Measurements from ENCODE around the gene ACSL3.
A peak's percentile ranks its signal among the peaks of the same experiment; 100 is the strongest.
"Not testable (repeated sequence)": the region's sequence is repeated elsewhere in the genome, so short reads cannot be mapped to it uniquely, and the experiment has no call there.

ACSL3 gene

DNA sequence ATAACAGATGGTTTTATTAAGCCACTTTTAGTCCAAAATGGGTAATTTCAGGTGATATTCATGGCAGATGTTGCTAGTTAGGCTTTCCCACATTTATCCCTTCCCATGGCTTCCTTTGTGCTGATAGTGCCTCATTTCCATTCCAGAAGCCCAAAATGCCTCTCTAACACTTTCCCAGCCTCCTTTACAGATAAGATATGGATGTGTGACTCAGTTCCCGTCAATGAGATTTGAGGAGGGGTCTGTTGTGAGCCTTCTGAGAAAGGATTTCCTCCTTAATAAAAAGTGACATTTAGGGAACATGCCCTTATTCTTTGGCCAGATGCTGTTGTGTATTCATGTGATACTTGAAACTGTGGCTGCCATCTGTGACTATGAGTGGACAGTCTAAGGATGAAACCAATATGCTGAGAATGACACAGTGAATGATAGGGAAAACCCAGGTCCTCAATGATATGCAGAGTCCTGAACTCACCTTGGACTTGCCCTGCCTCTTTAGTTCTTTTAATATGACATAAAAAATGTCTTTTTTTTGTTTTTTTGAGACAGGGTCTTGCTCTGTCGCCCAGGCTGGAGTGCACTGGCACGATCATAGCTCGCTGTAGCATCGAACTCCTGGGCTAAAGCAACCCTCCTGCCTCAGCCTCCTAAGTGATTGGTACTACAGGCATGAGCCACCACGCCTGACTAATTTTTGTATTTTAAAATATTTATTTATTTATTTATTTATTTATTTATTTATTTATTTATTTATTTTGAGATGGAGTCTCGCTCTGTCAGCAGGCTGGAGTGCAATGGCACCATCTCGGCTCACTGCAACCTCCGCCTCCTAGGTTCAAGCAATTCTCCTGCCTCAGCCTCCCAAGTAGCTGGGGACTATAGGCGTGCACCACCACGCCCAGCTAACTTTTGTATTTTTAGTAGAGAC lies 5.8 kb upstream of the ACSL3 start:
- DNase-seq (no peak), ATAC-seq (no peak)

DNA sequence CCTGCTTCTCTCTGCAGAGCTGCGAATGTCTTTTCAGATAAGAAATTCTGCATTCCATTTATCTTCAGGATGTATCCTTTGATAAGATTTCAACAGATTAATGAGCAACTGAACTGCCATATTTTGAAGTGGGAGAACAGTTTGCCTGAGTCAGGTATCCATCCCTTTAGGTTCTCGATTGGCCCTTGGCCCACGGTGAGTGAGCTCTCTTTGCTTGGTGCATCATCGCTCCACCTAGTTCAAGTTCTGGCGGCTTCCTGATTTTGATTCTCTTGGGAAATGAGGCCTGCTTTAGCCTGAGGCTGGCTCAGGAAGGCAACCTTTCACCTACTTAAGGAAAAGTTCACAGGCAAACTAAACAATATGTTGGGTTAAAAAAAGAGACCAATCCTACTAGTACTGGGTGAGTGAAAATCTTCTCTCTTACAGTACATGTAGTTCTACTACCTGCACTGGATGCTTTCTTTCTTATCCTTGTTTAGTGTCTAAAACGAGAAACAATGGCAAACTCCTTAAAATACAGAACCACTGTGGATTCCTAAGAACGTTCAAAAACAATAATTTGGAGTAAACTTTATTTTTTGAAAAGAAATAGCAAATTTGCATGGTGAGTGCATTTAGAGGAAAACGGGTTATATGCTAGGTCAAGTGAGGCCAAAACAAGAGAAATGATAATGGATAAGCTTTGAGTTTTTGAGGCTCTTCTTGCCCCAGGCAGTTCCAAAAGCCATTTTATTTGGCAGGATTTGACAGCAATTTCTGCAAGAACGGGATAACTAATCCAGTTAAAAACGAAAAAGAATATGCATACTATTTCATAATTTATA lies 837 bp upstream of the ACSL3 start:
- ATAC-seq (no peak), DNase-seq (no peak)

DNA sequence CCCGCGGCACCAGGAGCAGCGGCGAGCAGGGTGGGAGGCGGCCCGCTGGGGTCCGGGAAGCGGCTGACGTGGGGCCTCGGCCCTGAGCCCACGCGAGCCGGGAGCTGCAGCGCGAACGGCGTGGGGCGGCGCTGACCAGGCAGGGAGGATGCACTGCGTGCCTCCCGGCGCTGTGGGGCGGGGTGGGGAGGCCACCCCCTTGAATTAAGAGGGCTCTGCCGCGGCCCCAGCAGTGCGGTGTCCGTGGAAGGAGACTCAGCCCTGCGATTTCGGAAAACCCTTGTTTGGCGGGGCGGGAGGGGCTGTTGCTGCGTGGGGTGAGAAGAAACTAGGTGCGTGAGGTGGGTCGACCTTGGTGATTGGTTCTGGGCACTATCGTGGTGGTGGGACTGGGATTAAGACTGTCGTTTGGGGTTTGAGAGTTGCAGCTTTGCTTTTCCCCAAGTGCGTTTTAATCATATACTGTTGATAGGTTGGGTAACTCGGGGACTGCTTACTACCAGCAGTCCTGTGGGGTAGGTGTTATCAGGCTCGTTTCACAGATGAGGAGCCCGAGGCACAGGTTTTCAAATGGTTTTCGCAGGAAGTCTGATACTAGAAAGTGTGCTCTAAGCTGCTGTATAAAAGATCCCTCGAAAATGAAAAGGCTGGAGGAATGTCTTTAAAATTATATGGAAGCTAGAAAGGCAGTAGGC lies 722 bp downstream of the ACSL3 start:
- peak; percentile 45 for DNase-seq
- peak; percentile 25 for ATAC-seq

DNA sequence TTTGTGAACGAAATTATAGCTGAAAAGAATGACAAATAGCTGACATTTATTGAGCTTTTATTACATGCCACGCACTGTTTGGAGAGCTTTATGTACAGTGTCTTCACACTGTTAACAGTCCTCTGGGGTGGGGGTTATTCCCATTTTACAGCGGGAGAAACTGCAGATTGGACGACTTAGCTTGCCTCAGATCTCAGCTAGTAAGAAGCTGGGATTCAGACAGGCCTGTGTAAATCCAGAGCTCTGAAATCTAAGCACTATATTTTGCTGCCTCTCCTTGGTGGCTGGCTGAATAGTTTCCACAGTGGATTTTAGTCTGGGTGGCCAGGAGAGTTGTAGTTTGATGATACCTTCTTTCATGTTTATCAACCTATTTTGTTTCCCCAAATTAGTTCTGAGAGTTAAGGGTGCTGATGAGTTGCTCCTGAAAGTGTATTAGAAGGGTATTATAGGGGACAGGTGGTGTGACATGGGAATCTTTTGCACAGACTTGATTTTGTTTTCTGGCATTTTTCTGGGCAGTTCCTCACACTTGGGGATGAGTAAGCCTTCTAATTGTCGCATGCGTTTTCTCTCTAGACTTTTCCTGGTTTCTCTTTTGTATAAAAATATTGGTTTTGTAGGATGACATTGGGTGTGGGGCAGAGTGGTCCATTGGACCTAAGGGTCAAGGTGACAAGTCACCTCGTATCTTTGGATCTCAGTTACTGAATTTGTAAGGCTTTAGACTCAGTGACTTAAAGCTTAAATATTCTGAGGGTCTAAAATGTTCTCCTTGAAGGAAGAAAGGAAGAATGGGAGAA lies 1.5 kb downstream of the ACSL3 start:
- DNase-seq, result no peak

DNA sequence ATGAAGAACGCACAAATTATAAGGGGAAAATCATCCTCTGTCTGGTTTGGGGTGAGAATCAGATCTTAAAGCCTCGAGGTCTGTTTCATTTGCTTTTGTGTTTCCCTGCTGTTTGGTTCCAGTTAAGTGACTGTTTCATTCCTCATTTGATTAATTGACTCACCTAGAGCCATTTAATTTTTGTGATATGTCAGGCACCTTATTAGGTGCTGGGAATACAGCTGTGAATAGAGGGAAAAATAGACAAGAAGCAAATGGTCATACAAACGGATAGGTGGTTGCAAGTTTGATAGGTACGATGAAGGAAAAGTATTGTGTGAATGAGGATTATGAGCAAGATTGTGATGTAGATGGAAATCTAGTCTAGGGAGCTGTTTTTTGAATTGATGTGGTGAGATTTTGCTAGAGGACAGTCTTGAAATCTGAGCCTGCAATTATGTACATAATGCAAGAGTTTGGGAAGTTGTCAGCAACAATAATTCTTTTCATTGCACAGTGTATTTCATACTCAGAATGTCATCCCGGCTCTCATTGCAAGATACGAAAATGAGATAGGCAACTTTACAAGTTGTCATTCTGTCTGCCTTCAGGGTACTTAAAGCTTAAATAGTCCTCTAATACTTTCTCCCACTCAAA lies 2.2 kb downstream of the ACSL3 start:
- no peak for DNase-seq
- no peak for ATAC-seq

More for the DNA sequence above, 1.5 kb downstream of the ACSL3 start:
- ATAC-seq, result no peak

DNA sequence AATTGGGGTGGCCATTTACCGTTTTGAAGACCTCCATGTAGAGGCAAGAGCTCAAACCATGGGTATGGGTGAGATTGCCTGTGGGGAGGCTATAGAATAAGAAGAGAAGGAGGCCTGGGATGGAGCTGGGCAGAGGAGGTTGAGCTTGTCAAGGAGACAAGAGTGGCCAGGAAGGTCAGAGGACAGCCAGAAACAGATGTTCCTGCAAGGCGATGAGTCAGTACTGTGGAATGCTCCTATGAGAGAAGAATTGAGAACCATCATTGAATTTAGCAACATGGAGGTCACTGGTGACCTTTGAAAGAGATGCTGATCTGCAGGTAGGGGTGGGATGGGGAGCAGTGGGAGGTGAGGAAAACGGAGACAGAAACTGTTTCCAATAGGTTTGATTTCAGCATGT lies 3.5 kb downstream of the ACSL3 start:
- DNase-seq (no peak), ATAC-seq (no peak)

DNA sequence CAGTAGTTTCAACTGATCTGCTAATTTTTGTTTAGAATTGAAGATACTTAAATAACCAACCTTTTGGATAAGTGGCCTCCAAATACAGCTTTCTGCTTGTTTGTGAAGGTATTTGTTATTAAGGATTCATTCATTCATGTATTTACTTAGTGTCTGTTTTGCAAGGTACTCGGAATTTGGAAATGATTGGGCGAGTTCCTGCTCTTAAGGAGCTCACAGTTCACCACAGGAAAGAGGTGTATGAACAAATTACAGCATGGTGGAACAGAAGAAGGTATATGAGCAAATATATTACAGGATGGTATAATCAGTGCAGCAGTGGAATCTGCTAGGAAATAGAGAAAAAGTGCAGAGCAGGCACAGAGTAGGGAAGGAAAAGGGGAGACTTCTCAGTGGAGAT lies 4.5 kb downstream of the ACSL3 start:
- DNase-seq (no peak), ATAC-seq (no peak)

DNA sequence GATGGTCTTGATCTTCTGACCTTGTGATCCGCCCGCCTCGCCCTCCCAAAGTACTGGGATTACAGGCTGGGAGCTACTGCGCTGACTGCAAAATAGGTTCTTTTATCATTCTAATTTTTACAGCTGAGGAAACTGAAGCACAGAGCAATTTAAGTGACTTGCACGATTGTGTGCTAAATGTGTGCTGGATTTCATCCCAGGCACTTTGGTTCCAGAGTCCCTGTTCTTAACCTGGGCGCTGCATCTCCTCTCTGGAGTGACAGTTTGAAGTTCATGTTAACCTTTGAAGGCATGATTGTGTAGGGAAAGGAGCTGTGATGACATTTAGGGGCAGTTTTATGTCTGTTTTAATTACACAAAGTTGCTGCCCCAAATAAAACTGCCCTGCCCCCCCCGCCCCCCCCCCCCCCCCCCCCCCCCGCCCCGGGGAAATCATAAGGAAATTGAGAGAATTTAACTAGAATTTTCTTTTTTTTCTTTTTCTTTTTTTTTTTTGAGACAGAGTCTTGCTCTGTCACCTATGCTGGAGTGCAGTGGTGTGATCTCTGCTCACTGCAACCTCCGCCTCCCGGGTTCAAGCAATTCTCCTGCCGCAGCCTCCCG lies 5.6 kb downstream of the ACSL3 start:
- ATAC-seq (no peak), DNase-seq (no peak)

DNA sequence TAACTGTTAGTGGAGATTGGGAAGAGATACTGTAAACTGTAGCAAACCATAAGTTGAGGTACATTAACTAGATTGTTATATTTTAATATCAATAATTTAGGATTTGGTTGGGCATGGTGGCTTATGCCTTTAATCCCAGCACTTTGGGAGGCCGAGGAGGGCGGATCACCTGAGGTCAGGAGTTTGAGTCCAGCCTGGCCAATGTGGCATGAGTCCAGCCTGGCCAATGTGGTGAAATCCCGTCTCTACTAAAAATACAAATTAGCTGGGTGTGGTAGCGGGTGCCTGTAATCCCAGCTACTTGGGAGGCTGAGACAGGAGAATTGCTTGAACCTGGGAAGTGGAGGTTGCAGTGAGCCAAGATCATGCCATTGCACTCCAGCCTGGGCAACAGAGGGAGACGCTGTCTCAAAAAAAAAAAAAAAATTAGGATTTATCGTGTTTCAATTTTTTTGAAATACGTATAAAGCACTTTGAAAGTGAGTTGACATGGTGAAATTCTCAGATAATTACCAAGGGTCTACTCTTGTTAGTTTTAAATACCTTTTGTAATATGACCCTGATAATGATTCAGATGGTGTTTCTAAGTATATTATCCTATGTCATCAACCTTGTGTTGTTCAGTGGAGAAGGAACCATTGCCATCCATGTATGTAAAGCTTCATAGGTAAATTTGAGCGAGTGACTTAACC lies 7.9 kb downstream of the ACSL3 start:
- DNase-seq, ATAC-seq: not testable (repeated sequence)

DNA sequence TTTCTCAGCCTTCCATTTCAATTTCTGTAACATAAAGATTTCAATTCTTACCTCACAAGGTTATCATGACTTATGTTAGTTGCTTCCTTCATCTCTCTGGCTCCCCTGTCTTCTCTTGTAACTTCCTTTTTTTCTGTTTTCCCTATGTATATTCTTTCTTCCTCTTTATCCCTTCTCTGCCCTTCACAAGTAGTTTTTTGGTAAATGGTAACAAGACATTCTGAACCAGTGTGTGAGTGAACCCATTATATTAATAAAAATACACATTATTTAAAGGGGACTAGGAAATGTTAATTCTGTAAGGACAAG lies 8.4 kb downstream of the ACSL3 start:
- no peak for DNase-seq
- no peak for ATAC-seq

DNA sequence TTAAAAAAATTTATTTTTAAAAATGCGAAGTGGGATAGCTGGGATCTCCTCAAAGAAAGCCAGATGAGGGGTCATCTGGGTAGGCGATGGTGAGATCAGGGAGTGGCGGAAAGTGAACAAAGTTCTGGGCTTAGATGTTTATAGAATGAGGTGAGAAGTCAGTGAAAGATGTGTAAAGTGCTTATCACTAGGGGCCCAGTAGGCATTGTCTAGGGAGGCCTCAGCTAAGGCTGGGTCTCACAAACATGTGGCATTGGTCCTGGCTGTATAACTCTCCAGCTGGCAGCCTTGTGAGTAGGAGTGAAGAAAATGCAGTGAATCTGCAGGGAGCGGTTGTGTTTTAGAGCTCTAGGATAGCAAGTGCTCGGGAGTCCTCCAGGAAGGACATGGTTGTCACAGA lies 10.5 kb downstream of the ACSL3 start:
- ATAC-seq (no peak), DNase-seq (no peak)

DNA sequence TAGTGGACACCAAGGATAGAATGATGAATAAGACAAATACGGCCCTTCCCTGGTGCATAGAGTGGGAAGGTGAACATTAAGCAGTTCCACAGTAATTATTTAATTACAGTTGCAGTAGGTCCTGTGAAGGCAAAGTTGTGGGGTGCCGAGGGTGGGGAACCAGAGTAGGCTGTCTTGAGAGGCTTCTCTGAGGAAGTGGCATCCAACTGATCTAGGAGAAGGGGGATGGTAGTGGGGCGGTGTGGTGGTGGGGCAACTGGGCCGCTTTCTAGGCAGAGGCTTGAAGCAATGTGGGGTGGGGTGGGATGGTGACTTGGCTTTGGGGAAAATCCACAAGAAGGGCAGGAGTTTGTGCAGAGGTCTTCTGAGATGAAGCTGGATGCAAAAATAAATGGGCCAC lies 11.7 kb downstream of the ACSL3 start:
- ATAC-seq (no peak), DNase-seq (no peak)

DNA sequence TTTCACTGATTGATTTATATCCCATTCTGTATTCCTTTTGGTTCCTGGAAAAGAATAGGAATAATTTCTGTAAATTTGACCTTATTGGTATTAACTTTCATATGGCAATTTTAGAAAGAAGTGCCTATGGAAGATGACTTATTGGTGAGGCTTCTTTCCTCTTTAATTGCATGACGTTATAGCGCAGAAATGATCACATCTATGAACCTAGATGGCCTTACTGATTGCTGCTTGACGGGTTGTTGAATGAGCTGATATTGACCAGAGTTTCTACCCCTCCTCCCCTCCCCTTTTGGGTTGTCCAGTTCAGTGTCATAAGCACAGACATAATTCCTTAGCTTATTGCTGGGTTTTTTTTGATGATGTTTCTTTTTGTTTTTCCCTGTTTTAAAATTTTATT lies 14.6 kb downstream of the ACSL3 start:
- ATAC-seq, result no peak
- no peak for DNase-seq

DNA sequence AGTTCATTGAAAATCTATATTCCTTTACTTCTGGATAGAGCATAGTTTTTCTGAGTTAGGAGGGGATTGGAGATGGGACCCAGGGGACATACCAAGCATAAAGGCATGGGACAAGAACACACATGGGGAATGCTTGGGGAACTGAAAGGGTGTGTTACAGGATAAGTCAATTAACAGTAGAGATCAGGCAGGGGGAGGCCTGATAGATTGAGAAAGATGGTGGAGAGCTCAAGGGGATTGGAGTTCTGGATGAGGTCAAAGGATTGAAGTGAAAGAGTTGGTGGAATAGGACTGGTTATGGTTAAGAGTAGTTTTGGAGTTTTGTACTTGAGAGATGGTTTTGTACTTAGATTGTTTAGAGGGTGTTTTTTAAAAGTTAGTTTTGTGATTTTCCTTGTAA lies 16.1 kb downstream of the ACSL3 start:
- ATAC-seq, result no peak
- no peak for DNase-seq

DNA sequence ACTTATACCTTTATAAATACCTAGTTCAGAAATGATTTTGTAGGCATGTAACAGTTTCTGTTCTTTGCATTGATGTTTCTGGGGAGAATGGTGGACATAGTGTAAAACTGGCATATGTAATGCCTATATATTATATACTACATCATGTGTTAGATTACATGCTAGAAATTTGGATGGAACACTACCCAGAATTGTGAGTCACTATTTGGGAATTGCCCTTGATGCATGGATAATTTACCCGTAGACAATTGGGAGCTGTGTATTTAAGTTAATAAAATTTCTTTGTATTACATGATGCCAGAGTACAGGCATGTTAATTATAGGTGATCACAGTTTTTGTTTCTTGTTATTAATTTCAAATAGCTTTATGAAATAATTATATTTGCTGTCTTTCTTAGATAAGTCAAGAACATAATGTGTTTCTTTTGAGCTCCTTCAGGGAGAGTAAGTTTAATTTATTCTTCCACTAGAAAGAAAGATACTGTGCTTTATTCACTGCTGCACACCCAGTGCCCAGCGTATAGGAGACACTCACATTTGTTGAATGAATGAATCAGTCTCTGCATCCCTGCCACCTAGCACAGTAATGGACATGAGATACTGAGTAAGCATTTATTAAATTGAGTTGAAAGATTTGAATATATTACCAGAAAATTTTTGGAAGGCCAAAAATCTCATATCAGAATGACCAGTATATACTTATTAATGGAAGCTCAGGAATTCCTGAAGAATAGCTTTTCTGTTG lies 16.9 kb downstream of the ACSL3 start:
- DNase-seq, result no peak
- ATAC-seq, result no peak

DNA sequence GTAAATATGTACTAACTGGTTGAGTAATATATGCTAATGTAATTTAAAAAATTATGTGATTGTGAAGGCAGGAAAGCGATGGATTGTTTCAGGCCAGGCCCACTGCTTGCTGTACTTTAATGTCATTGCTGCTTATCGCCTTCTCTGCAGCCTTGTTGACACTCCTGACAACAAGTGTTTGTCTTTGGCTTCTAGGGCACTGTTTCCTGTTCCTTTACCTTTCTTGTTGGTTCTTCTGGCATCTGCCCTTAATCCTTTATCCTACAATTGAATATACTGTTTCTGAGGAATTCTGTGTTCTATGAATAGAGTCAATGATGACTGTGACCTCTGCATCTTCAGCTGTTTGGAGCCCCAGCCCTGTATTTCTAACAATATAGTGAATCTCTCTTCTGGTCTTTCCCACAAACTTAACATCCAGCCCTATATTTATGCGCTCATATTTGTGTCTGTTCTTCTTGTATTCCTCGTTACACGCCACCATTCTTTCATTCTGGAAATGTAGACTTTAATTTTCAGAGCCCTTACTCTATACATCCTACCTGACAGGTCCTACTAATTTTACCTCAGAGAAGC lies 17.6 kb downstream of the ACSL3 start:
- ATAC-seq (no peak), DNase-seq (no peak)

DNA sequence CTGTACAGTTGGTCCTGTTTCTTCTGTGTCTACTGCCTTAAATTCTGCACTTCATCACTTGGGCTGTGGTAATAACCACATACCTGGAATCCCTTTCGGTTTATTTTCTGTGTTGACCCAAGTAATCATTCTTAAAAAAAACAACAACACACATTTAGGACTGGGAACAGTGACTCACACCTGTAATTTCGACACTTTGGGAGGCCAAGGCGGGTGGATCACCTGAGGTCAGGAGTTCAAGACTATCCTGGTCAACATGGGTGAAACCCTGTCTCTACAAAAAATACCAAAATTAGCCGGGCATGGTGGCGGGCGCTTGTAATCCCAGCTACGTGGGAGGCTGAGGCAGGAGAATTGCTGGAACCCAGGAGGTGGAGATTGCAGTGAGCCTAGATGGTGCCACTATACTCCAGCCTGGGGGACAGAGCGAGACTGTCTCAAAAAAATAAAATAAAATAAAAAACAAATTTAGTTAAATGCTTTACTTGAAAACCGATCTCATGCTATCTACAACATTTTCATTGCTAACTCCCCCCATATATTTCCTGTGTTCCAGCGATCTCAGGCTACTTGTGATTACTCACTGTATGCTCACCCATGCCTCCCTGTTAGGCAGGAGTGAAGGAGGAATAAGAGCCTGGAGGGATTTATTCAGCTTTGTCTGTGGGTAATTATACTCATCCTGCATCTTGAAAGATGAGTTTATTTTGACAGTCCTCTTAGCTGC lies 18.2 kb downstream of the ACSL3 start:
- ATAC-seq, result no peak

DNA sequence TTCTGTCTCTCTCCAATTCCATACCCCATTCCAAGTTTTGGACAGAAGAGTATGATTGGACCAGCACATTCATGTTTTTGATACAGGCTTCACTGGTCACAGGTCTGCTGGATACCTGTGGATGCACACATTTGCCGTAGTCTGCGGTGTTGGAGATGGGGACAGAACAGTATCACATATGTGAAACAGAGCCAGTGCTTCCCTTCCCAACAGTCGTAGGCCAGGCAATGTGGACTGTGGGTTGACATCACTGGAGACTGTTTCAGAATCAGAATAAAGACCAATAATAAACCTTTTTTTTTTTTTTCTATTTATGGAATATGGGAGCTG lies 18.7 kb downstream of the ACSL3 start:
- ATAC-seq (no peak), DNase-seq (no peak)

More for the DNA sequence above, 18.2 kb downstream of the ACSL3 start:
- no peak for DNase-seq

DNA sequence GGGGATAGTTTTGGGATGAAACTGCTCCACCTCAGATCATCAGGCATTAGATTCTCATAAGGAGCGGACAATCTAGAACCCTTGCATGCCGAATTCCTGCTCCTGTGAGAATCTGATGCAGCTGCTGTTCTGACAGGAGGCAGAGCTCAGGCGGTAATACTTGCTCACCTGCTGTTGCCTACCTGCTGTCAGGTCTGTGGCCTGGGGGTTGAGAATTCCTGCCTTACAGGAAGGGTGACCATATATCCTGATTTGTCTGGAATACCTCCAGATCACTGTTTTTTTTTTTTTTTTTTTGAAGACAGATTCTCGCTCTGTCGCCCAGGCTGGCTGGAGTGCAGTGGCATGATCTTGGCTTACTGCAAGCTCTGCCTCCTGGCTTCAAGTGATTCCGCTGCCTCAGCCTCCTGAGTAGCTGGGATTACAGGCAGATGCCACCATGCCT lies 21.7 kb downstream of the ACSL3 start:
- DNase-seq (no peak), ATAC-seq (no peak)
